ENCODE results near the gene GCDH. TPM values are rescaled to one million over a fixed set of nuclear protein-coding genes. Genes with fewer than 3 reads are reported as not detected.

Gene GCDH
- total and polyA plus RNA-seq, 2 of the 8 experiments (the other 6 are each of a cell fraction or from before 2014, with no cell fraction given) = 67.3 to 89.4 TPM

DNA sequence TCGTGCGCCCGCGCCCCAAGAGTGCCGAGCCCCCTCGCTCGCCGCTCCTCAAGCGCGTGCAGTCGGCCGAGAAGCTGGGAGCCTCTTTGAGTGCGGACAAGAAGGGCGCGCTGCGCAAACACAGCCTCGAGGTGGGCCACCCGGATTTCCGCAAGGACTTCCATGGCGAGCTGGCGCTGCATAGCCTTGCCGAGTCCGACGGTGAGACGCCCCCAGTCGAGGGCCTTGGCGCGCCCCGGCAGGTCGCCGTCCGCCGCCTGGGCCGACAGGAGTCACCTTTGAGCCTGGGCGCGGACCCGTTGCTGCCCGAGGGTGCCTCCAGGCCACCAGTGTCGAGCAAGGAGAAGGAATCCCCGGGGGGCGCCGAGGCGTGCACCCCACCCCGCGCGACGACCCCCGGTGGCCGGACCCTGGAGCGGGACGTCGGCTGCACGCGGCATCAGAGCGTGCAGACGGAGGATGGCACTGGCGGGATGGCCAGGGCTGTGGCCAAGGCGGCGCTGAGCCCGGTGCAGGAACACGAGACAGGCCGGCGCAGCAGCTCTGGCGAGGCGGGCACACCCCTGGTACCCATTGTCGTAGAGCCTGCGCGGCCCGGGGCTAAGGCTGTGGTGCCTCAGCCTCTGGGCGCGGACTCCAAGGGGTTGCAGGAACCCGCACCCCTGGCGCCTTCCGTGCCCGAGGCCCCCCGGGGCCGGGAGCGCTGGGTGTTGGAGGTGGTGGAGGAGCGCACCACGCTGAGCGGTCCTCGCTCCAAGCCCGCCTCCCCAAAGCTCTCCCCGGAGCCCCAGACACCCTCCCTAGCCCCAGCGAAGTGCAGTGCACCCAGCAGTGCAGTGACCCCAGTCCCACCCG is 16.8 kb upstream of the GCDH start:
- Histone ChIP-seq H2BK15ac (ENCODE audit: low read length) (no peak overlapping the region), H3K4me1 (replicated peaks in 1 of 4; ENCODE audit: control insufficient read depth in 3 of 4, insufficient read depth in 4 of 4, low read length in 3 of 4) (no peaks in the 10 kb centered on the region), H3K27me3 (replicated peaks in 1 of 4; ENCODE audit: control insufficient read depth in 3 of 4, extremely low read depth in 1 of 4, insufficient read depth in 3 of 4, low read length in 3 of 4) (no peaks in the 10 kb centered on the region), H2BK5ac (ENCODE audit: low read depth, low read length) (no peak overlapping the region), H3K4ac (replicated peaks; ENCODE audit: insufficient read length, low read depth, low read length) (no peak overlapping the region), H2BK120ac (replicated peaks; ENCODE audit: low read depth, low read length) (no peak overlapping the region), H2AFZ (ENCODE audit: low read length) (no peak overlapping the region), H3K36me3 (ENCODE audit: control insufficient read depth in 2 of 4, insufficient read depth in 4 of 4, low read length in 3 of 4) (peaks cover 2 to 29% (median 15%) of the 10 kb centered on the region in 4 experiments), H2BK12ac (ENCODE audit: low read depth, low read length) (no peak overlapping the region), H3K4me3 (ENCODE audit: extremely low read depth in 1 of 4, insufficient read depth in 2 of 4, low read depth in 3 of 4, low read length in 4 of 4) (no peak overlapping the region), H3K79me2 (ENCODE audit: control insufficient read depth in 1 of 2, insufficient read depth in 2 of 2, low read length in 2 of 2) (no peaks in the 10 kb centered on the region), H4K20me1 (replicated peaks in 1 of 2; ENCODE audit: control insufficient read depth in 1 of 2, insufficient read depth in 2 of 2, low read length in 2 of 2) (peaks cover 0 to 2% of the 10 kb centered on the region in 2 experiments), H3K9me3 (ENCODE audit: insufficient read depth in 2 of 2, low read depth in 1 of 2, low read length in 1 of 2) (peaks cover 0 to 5% of the 10 kb centered on the region in 2 experiments; a peak in 1 of 4 replicates), H3K56ac (replicated peaks; ENCODE audit: insufficient read length, low read depth, low read length) (no peak overlapping the region), H3K14ac (ENCODE audit: insufficient read length) (no peak overlapping the region), H3K23me2 (ENCODE audit: low read depth, low read length) (no peaks in the 10 kb centered on the region), H2BK20ac (ENCODE audit: low read length) (no peak overlapping the region), H3K18ac (ENCODE audit: extremely low read depth, low read length) (no peak overlapping the region), H4K5ac (ENCODE audit: insufficient read length, low read depth, low read length) (no peak overlapping the region), H4K91ac (replicated peaks; ENCODE audit: insufficient read length, low read length) (no peak overlapping the region), H2AK5ac (ENCODE audit: low read depth, low read length) (no peak overlapping the region), H3K9ac (replicated peaks in 1 of 4; ENCODE audit: extremely low read depth in 1 of 4, low read depth in 3 of 4, low read length in 3 of 4) (no peak overlapping the region), H3K4me2 (ENCODE audit: insufficient read depth in 1 of 2, low read depth in 2 of 2, low read length in 2 of 2) (no peak overlapping the region), H3K23ac (ENCODE audit: insufficient read length) (no peak overlapping the region), H3K79me1 (ENCODE audit: low read depth, low read length) (no peaks in the 10 kb centered on the region), H4K8ac (ENCODE audit: extremely low read depth, insufficient read depth, low read length) (no peak overlapping the region), H3K27ac (ENCODE audit: low read depth, low read length) (no peak overlapping the region)
- ChIA-PET POLR2A (ENCODE audit: partially characterized antibody) (interaction anchor here (0.7 to 2.4 kb wide), 14 partner anchors 11 to 122 kb away, joined by 3 to 16 read pairs (median 4); partner anchors contain the start of genes FARSA, GCDH, RAD23A and SYCE2), CTCF (ENCODE audit: partially characterized antibody) (interaction anchor here (1.0 to 1.4 kb wide), 6 partner anchors 9 to 116 kb away, joined by 3 to 6 read pairs (median 4); partner anchors contain the start of gene GCDH)
- DNase-seq (ENCODE audit: low read depth in 1 of 2, low spot score in 2 of 2) (no peak), FAIRE-seq (no peak)
- WGBS, 2 experiments (ENCODE audit: extremely low coverage in 1 of 2, insufficient coverage in 1 of 2, insufficient read length in 1 of 2, insufficient replicate concordance in 2 of 2, low coverage in 1 of 2, low lambda C conversion rate in 2 of 2, missing lambda C conversion rate in 1 of 2) = 95% methylated on average over 80 of the region's 86 CpGs; no CpG with 5 or more reads in 1 of the 2 experiments
- TF ChIP-seq KDM5A (IDR thresholded peaks at IDR 0.05; ENCODE audit: low read length) (no peak), SIX5 (IDR thresholded peaks at IDR 0.05; ENCODE audit: low read depth, low read length) (no peak), POU5F1 (IDR thresholded peaks at IDR 0.05; ENCODE audit: low read depth, low read length) (no peak), HDAC2 (IDR thresholded peaks at IDR 0.05; ENCODE audit: borderline replicate concordance in 1 of 2, low read depth in 2 of 2, low read length in 2 of 2) (no peak), BACH1 (IDR thresholded peaks at IDR 0.05; ENCODE audit: low read length) (no peak), ZNF274 (IDR thresholded peaks at IDR 0.05; ENCODE audit: borderline replicate concordance, extremely low read depth, low read length) (no peak), RNF2 (IDR thresholded peaks at IDR 0.05; ENCODE audit: borderline replicate concordance, low read depth, low read length, missing control alignments, poor library complexity, severe bottlenecking) (no peak)
- TF ChIP-seq, protein P1, sequence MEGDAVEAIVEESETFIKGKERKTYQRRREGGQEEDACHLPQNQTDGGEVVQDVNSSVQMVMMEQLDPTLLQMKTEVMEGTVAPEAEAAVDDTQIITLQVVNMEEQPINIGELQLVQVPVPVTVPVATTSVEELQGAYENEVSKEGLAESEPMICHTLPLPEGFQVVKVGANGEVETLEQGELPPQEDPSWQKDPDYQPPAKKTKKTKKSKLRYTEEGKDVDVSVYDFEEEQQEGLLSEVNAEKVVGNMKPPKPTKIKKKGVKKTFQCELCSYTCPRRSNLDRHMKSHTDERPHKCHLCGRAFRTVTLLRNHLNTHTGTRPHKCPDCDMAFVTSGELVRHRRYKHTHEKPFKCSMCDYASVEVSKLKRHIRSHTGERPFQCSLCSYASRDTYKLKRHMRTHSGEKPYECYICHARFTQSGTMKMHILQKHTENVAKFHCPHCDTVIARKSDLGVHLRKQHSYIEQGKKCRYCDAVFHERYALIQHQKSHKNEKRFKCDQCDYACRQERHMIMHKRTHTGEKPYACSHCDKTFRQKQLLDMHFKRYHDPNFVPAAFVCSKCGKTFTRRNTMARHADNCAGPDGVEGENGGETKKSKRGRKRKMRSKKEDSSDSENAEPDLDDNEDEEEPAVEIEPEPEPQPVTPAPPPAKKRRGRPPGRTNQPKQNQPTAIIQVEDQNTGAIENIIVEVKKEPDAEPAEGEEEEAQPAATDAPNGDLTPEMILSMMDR (IDR thresholded peaks at IDR 0.05; ENCODE audit: control extremely low read depth in 1 of 3, insufficient read depth in 1 of 3, low read depth in 1 of 3, low read length in 3 of 3) = no peak
